Retinal pigment epithelial cell (primary cell): Measurements from ENCODE around the gene COL26A1.

Experiments used
- DNase-seq: peaks from one replicate; pipeline ENCODE4 v3.0.0-alpha.2; 2010; ENCODE audit warnings: low read depth
- H3K4me3 ChIP-seq: 2 replicates; pipeline ENCODE4 v1.5.1; 2011; ENCODE audit warnings: mild to moderate bottlenecking, low read length, control low read depth, moderate library complexity
- CTCF ChIP-seq: conservative IDR thresholded peaks from 2 replicates; pipeline ENCODE4 v1.5.1; 2011; ENCODE audit warnings: low read depth, low read length, control low read depth, inconsistent platforms

Gene COL26A1

GRCh38 chr7:101401390-101402080, 38.9 kb downstream of the COL26A1 start:
- no peak for TF ChIP-seq CTCF
- no peak for DNase-seq
- H3K4me3 ChIP-seq = no peak overlapping the region

GRCh38 chr7:101402081-101402779, 39.6 kb downstream of the COL26A1 start:
- H3K4me3 ChIP-seq = no peak overlapping the region
- peak; percentile 86 for DNase-seq
- TF ChIP-seq CTCF = no peak

GRCh38 chr7:101402835-101403234, 40.2 kb downstream of the COL26A1 start:
- TF ChIP-seq CTCF = no peak
- DNase-seq = no peak
- no peak overlapping the region for H3K4me3 ChIP-seq

- no peak for DNase-seq
- H3K4me3 ChIP-seq = no peak overlapping the region
- no peak for TF ChIP-seq CTCF
Observed at GRCh38 chr7:101405474-101406067, 42.9 kb downstream of the COL26A1 start.

- no peak for DNase-seq
- peak; percentile 90 for TF ChIP-seq CTCF
- no peak overlapping the region for H3K4me3 ChIP-seq
Observed at GRCh38 chr7:101410743-101411507, 48.2 kb downstream of the COL26A1 start.

GRCh38 chr7:101411508-101411874, 48.8 kb downstream of the COL26A1 start:
- DNase-seq = no peak
- H3K4me3 ChIP-seq = no peak overlapping the region
- TF ChIP-seq CTCF = no peak
